Endothelial cell of umbilical vein (primary cell): ENCODE measurements around the gene TMC4.

Source experiments
- POLR2A ChIP-seq: IDR thresholded peaks from 2 replicates; pipeline ENCODE4 v1.6.1; 2012; ENCODE audit warnings: low read depth, mild to moderate bottlenecking, control low read depth, low read length
- POLR2AphosphoS5 ChIP-seq: IDR thresholded peaks from 2 replicates; pipeline ENCODE4 v1.6.1; 2012; ENCODE audit warnings: low read depth, mild to moderate bottlenecking, control low read depth, low read length, moderate library complexity; ENCODE audit not compliant: insufficient read depth
- TF ChIP-seq, protein P1 (sequence below): IDR thresholded peaks from 2 replicates; pipeline ENCODE4 v1.6.1; 2011; ENCODE audit not compliant: insufficient read depth, insufficient read length
- TF ChIP-seq, protein P2 (sequence below), 2 donors: IDR thresholded peaks; 1 replicate in 1 of 2; 2 replicates in 1 of 2; pipeline ENCODE4 v1.5.1; 2011; ENCODE audit warnings: low read length in 2 of 2, mild to moderate bottlenecking in 2 of 2, moderate library complexity in 2 of 2, control low read depth in 1 of 2, inconsistent platforms in 1 of 2, low read depth in 1 of 2; ENCODE audit not compliant: insufficient read depth in 1 of 2; ENCODE audit errors: extremely low read depth in 1 of 2

DNA sequence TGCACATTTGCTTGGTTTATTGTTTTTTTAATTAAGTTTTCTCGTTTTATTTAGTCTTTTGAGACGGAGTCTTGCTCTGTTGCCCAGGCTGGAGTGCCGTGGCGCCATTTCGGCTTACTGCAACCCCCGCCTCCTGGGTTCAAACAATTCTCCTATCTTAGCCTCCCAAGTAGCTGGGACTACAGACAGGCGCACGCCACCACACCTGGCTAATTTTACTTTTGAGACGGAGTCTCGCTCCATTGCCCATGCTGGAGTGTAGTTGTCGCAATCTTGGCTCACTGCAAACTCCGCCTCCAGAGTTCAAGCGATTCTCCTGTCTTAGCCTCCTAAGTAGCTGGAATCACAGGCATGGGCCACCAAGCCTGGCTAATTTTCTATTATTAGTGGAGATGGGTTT is 29.0 kb upstream of the TMC4 start:
- TF ChIP-seq, protein P1, sequence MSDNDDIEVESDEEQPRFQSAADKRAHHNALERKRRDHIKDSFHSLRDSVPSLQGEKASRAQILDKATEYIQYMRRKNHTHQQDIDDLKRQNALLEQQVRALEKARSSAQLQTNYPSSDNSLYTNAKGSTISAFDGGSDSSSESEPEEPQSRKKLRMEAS: no peak
- TF ChIP-seq POLR2AphosphoS5 (no peak), POLR2A (no peak)
- TF ChIP-seq, protein P2, sequence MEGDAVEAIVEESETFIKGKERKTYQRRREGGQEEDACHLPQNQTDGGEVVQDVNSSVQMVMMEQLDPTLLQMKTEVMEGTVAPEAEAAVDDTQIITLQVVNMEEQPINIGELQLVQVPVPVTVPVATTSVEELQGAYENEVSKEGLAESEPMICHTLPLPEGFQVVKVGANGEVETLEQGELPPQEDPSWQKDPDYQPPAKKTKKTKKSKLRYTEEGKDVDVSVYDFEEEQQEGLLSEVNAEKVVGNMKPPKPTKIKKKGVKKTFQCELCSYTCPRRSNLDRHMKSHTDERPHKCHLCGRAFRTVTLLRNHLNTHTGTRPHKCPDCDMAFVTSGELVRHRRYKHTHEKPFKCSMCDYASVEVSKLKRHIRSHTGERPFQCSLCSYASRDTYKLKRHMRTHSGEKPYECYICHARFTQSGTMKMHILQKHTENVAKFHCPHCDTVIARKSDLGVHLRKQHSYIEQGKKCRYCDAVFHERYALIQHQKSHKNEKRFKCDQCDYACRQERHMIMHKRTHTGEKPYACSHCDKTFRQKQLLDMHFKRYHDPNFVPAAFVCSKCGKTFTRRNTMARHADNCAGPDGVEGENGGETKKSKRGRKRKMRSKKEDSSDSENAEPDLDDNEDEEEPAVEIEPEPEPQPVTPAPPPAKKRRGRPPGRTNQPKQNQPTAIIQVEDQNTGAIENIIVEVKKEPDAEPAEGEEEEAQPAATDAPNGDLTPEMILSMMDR (IDR thresholded peaks at IDR 0.05; ENCODE audit: extremely low read depth in 1 of 2, insufficient read depth in 1 of 2, low read depth in 1 of 2, low read length in 2 of 2): no peak
